TTC549 (cell line): ENCODE data around the gene UHRF1.

ENCODE experiments used
- FAIRE-seq: peaks from 2 replicates; lab custom pipeline; 2012; peaks lifted over from hg19 to GRCh38; lab: Jason Lieb, UNC

UHRF1 gene

DNA sequence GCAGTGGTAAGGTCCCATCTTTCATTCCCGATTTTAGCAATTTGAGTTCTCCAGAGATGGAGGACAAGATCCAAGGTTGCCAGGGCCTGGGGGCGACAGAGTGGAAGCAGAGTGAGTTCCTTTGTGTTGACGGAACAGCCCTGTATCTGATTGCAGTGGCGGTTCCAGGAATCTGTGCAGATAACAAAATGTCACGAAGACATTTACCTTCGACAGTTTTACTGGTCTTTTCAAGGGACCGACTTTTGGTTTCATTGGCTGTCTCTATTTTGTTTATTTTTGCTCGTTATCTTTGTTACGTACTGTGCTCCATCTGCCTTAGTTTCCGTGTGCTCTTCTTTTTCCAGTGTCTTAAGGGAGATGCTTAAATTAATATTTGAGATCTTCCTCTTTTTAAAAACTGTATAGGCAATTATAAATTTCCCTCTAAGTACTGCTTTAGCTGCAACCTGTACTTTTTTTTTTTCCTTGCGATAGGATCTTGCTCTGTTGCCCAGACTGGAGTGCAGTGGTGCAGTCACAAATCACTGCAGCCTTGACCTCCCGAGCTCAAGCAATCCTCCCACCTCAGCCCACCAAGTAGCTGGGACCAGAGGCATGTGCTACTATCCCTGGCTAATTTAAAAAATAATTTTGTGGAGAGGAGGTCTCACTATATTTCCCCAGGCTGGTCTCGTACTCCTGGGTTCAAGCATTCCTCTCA, 82.8 kb downstream of the UHRF1 start:
- no peak for FAIRE-seq

DNA sequence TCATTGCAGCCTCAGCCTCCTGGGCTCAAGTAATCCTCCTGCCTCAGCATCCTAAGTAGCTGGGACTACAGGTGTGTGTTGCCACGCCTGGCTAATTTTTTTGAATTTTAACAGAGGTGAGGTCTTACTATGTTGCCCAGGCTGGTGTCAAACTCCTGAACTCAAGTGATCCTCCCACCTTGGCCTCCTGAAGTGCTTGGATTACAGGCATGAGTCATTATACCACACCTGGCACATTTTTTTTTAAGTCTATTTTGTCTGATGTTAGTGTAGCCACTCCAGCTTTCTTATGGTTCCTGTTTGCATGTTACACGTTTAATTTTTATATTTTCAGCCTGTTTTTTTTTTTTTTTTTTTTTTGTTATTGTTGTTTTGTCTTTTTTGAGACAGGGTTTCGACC, 84.4 kb downstream of the UHRF1 start:
- no peak for FAIRE-seq

DNA sequence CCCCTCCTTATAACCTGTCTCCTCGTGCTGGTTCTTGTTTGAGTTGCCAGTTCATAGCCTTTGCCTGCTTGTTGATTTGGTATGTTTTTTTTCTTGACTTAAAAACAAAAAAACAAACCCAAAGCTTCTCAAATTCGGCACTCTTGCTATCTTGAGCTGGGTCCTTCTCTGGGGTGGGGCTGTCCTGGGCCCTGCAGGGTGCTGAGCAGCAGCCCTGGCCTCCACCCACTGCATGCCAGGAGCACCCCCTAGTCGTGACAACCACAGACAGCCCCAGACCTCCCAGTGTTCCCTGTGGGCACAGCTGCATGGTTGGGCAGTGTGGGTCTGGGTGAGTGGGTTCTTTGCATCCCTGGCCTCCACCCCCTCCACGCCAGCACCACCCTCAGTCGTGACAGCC, 87.4 kb downstream of the UHRF1 start:
- no peak for FAIRE-seq

DNA sequence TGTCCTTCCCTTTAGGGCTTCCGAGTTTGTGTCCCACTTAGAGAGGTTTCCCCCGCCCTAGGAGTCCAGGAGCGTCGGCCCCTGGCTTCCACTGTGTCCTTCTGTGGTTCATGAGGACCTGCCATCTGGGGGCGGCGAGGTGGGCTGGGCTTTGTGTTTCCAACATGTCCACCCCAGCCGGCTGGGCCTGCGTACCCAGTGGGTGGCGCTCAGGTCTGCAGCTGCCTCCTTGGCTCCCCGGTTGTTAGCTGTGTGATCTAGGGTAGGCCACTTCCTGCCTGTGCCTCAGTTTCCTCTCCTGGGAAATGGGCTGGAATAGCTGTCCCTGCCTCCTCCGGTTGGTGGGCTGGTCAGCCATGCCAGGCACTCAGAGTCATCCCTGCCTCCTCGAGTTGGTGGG, 88.0 kb downstream of the UHRF1 start:
- FAIRE-seq = no peak

DNA sequence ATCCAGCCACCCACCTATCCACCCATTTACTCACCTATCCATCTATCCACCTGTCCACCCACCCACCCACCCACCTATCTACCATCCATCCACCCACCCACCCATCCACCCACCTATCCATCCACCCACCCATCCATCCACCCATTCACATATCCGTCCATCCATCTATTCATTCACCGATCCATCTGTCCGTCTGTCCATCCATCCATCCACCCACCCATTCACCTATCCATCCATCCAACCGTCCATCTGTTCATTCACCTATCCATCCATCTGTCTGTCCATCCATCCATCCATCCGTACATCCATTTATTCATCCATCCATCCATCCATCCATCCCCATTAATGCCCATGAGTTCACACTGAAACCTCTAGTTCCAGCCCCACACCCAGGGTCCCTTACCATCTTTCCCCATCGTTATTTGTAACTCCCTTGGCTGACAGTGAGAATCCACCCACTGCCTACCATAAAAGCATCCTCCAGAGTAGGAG, 90.9 kb downstream of the UHRF1 start:
- no peak for FAIRE-seq

DNA sequence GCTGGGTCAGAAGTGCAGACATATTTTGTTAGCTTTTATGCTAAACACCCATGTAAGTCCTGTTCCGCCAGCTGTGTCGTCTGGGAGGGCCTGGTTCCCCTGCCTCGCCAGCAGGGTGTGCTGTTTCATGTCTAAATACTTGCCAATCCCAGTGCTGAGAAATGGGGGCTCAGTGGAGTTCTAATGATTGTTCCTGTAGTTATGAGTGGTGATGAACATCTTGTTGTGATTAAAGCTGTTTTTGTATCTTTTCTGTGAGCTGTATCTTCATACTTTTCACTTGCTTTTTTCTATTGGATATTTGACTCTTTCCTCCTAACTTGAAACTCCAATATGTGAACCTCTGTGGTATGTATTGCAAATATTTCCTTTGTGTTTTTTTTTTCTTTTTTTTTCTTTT, 92.3 kb downstream of the UHRF1 start:
- peak; percentile 58 for FAIRE-seq

DNA sequence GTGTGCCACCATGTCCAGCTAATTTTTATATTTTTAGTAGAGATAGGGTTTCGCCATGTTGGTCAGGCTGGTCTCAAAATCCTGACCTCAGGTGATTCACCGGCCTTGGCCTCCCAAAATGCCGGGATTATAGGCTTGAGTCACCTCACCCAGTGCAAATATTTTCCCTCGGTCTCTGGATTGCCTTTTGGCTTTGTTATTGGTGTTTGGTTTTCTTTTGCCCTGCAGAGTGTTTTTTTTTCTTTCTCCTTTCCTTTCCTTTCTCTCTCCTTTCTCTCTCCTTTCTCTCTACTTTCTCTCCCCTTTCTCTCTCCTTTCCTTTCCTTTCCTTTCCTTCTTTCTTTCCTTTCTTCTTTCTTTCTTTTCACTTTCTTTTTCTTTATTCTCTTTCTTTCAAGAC, 92.8 kb downstream of the UHRF1 start:
- no peak for FAIRE-seq

DNA sequence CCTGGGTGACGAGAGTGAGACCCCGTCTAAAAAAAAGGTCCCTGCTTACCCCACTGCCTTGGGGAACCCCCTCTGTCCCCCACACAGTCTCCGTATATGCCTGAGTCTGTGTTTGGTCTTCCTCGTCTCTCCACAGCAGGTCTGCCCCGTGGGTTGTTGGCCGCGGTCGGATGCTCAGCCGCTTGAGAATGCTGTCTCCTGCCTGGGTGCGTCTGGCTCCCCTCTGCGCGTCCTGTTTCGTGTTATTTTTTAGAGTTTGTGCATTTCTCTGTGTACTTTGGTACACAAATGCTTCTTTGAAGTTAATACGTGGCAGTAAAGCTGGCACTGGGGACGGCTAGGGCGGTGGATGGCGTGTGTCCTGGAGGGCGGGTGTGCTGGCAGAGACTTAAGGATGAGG, 94.5 kb downstream of the UHRF1 start:
- no peak for FAIRE-seq

DNA sequence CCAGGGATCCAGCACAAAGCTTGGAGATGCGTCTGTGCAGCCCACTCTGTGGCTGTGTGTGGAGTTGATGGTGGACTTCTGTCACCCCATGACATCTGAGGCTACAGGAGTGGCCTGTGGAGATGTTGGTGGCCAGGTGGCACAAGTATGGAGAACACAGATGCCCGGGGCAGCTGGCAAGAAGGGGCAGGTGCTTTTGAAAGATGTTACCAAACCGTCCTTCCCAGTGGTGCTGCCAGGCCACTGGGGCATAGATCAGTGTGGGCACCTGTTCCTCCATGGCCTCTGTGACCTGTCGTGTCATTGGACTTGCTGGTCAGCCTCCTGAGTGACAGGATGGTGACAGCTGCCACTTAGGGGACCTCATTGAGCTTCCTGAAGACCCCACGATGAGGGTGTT, 95.8 kb downstream of the UHRF1 start:
- FAIRE-seq = no peak

DNA sequence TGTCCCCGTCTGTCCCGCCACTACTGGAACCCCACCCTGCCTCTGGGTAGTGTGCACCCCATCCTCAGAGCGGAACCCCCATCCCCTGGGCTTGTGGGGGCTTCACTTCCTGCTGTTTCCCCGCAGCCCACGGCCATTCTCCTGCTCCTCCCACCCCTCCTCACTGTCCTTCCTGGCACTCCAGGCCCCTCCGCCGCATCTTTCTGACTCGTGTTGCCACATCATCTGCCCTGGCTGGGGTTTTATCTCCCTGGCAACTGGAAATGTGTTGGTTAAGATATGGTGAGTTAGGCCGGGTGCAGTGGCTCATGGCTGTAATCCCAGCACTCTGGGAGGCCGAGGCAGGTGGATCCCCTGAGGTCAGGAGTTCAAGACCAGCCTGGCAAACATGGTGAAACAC, 96.9 kb downstream of the UHRF1 start:
- no peak for FAIRE-seq

DNA sequence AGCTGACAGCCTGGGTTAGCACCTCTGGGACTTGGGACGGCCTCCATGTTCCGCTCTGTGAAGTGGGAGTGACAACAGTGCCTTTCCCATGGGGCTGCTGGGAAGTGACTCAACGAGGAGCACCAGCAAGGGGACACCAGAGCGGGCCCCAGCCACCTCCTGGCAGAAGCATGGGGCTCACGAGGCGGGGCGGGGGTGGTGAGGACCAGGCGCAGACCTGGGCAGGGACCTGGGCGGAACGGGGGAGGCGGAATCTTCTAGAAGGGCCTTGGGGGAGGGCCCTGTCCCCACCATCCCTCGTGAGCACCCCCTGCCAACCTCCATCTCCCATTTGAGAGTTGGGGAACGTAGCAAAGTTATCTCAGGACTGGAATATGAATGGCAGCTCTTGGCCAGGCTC, 97.5 kb downstream of the UHRF1 start:
- no peak for FAIRE-seq
